ENCODE results near the gene C21orf58. TPM values are rescaled to one million over a fixed set of nuclear protein-coding genes. Genes with fewer than 3 reads are reported as not detected.

The C21orf58 gene
- total and polyA plus RNA-seq, 11 donors, result 0.64 to 4.0 (median 1.3) TPM

DNA sequence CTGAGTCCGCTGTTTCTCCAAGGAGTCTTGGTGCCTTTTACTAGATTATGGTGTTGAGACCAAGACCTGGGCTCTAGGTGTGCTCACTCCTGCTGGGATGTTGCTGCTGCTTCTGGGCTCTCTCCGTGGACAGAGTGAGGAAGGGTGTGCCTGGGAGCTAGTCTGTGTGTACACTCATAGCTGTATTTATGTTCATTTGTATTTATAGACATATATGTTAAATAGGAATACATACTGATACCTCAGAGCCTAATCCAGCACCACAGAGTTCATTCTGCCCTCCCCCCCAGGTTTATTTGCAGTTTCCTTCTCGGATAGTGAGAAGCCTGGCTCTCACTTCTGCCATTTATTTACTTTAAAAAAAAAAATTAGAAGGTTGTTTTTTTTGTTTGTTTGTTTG lies 12.9 kb upstream of the C21orf58 start:
- intact Hi-C loops (cut with DNase I), result no loop called here
- TF ChIP-seq, protein P1, sequence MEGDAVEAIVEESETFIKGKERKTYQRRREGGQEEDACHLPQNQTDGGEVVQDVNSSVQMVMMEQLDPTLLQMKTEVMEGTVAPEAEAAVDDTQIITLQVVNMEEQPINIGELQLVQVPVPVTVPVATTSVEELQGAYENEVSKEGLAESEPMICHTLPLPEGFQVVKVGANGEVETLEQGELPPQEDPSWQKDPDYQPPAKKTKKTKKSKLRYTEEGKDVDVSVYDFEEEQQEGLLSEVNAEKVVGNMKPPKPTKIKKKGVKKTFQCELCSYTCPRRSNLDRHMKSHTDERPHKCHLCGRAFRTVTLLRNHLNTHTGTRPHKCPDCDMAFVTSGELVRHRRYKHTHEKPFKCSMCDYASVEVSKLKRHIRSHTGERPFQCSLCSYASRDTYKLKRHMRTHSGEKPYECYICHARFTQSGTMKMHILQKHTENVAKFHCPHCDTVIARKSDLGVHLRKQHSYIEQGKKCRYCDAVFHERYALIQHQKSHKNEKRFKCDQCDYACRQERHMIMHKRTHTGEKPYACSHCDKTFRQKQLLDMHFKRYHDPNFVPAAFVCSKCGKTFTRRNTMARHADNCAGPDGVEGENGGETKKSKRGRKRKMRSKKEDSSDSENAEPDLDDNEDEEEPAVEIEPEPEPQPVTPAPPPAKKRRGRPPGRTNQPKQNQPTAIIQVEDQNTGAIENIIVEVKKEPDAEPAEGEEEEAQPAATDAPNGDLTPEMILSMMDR (IDR thresholded peaks at IDR 0.05), result no peak
- TF ChIP-seq POLR2A (IDR thresholded peaks at IDR 0.05), result no peak
- Histone ChIP-seq H3K27me3 (no peaks in the 10 kb centered on the region), H3K9me3 (no peaks in the 10 kb centered on the region), H3K4me3 (no peak overlapping the region), H3K4me1 (no peaks in the 10 kb centered on the region), H3K27ac (no peak overlapping the region), H3K36me3 (peaks cover 0 to 85% (median 63%) of the 10 kb centered on the region in 9 donors)
- WGBS, 4 donors, result 96 to 100% (median 97%) methylated on average over 3 of the region's 3 CpGs
- no peak for ATAC-seq
- DNase-seq, result no peak

DNA sequence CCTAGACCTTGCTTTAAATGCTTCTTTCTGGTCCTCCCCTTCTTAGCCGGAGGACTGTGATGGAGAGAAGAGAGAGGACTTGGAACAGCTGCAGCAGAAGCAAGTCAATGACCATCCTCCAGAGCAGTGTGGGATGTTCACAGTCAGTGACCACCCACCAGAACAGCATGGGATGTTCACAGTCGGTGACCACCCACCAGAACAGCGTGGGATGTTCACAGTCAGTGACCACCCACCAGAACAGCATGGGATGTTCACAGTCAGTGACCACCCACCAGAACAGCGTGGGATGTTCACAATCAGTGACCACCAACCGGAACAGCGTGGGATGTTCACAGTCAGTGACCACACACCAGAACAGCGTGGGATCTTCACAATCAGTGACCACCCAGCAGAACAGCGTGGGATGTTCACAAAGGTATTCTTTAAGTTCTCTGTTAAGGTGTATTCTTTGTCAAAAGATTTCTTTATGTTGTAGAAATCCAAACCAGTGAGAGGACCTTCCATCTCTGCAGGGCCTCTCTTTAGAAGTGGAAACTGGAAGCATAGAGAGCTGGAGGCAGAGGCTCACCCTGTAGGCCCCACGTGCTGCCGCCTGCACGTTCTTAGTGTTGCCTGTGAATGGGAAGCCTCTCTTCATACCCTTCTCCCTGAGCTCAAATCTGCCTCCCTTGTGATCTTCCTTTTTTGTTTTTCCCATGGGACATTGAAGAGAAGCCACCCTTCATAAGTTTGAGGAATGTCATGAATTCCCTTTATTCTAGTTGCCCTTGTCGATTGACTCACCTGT lies 10.9 kb upstream of the C21orf58 start:
- H3K27ac ChIP-seq, result no peak overlapping the region
- DNase-seq (no peak), ATAC-seq (no peak)
- H3K4me3 ChIP-seq, result no peak overlapping the region
- peaks cover 0 to 90% (median 77%) of the 10 kb centered on the region in 9 donors for H3K36me3 ChIP-seq
- no peaks in the 10 kb centered on the region for H3K4me1 ChIP-seq
- 87 to 95% (median 93%) methylated on average over 12 of the region's 12 CpGs for WGBS, 4 donors
- H3K9me3 ChIP-seq, result no peaks in the 10 kb centered on the region
- TF ChIP-seq, protein P1 (IDR thresholded peaks at IDR 0.05), result no peak
- TF ChIP-seq POLR2A (IDR thresholded peaks at IDR 0.05), result no peak
- intact Hi-C loops (cut with DNase I), result no loop called here
- H3K27me3 ChIP-seq, result no peaks in the 10 kb centered on the region

DNA sequence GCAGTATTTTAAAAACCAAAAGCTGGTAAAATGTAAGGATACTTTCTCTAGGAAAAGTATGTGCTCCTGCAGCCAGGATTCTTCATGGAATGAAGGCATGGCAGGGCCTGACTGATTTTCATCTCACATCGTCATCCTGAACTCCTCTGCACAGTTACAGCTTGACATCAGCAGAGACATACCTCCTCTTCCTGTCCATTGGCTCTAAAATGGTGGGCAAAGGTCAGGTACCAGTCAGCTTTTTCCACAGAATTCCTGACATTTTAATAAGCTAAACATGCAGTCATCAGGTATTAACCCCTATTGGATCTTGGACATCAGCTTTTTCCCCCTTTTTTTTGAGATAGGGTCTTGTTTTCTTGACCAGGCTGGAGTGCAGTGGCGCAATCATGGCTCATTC lies 6.1 kb upstream of the C21orf58 start:
- no peak for ATAC-seq
- TF ChIP-seq POLR2A (IDR thresholded peaks at IDR 0.05), result no peak
- TF ChIP-seq, protein P1 (IDR thresholded peaks at IDR 0.05), result no peak

DNA sequence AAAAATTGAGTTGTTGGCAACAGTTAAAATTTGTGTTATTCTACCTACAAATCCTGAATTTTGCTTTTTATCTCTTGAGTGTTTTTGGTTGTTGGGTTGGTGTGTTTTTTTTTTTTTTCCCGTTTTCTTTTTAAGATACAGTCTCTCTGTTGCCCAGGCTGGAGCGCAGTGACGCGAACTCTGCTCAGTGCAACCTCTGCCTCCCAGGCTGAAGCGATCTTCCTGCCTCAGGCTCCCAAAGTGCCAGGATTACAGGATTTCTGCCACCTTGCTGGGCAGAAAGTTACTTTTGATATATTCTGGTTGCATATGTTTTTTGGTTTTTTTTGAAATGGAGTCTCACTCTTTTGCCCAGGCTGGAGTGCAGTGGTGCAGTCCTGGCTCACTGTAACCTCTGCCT lies 4.5 kb upstream of the C21orf58 start:
- Histone ChIP-seq H3K27me3 (no peaks in the 10 kb centered on the region), H3K4me3 (no peak overlapping the region), H3K9me3 (no peaks in the 10 kb centered on the region), H3K4me1 (peaks cover 0 to 16% (median 7%) of the 10 kb centered on the region in 12 donors), H3K36me3 (peaks cover 0 to 60% (median 43%) of the 10 kb centered on the region in 9 donors), H3K27ac (no peak overlapping the region)
- intact Hi-C loops (cut with DNase I), result loop anchor here in 3 of 10 donors (10.0 kb wide), 3 partner anchors 93 to 683 kb away; partner anchors contain the start of gene PCBP3 (in 1 of the 3)
- TF ChIP-seq, protein P1 (IDR thresholded peaks at IDR 0.05), result no peak
- no peak for TF ChIP-seq POLR2A (IDR thresholded peaks at IDR 0.05)
- 77 to 87% (median 78%) methylated on average over 5 of the region's 5 CpGs for WGBS, 4 donors
- DNase-seq (no peak), ATAC-seq (no peak)

More for the DNA sequence above, 6.1 kb upstream of the C21orf58 start:
- no peak for DNase-seq
- Histone ChIP-seq H3K4me1 (peaks cover 0 to 11% (median 5%) of the 10 kb centered on the region in 12 donors), H3K4me3 (no peak overlapping the region), H3K27me3 (no peaks in the 10 kb centered on the region), H3K9me3 (no peaks in the 10 kb centered on the region), H3K27ac (no peak overlapping the region), H3K36me3 (peaks cover 0 to 69% (median 51%) of the 10 kb centered on the region in 9 donors)
- intact Hi-C loops (cut with DNase I), result loop anchor here in 3 of 10 donors (10.0 kb wide), 3 partner anchors 95 to 685 kb away; partner anchors contain the start of gene PCBP3 (in 1 of the 3)
- WGBS, 4 donors, result 89 to 100% (median 94%) methylated on average over 2 of the region's 2 CpGs
